Measurements from ENCODE around the gene MAP3K2.
"Not testable (repeated sequence)": the region's sequence is repeated elsewhere in the genome, so short reads cannot be mapped to it uniquely, and the experiment has no call there.

Gene MAP3K2

DNA sequence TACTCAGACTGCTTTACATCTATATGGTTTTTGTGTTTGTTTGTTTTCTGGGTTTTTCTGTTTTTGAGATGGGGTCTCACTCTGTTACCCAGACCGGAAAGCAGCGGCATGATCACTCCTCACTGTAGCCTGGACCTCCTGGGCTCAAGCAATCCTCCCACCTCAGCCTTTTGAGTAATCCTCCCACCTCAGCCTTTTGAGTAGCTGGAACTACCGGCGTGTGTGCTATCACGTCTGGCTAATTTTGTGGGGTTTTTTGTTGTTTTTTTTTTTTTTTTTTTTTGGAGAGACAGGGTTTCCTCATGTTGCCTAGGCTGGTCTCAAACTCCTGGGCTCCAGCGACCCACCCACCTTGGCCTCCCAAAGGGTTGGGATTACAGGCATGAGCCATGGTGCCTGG, 9.1 kb downstream of the MAP3K2 start:
- DNase-seq: no peak

DNA sequence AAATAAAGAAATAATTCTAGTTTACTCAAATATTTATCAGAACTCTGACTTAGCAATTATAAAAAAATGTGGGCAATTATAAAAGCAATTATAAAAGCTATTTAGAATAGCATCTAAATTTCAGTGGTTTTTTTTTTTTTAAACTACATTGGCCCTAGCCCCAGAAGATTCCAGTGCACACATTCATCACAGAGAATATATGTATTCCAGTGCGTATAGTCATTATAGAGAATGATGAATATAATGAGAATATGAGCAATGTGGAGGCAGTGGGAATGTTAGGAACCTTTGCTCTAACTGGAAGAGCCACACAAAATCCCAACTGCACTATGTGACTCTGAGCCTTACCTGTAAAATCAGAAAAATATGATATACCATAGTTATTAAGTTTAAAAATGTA, 10.5 kb downstream of the MAP3K2 start:
- DNase-seq: no peak

DNA sequence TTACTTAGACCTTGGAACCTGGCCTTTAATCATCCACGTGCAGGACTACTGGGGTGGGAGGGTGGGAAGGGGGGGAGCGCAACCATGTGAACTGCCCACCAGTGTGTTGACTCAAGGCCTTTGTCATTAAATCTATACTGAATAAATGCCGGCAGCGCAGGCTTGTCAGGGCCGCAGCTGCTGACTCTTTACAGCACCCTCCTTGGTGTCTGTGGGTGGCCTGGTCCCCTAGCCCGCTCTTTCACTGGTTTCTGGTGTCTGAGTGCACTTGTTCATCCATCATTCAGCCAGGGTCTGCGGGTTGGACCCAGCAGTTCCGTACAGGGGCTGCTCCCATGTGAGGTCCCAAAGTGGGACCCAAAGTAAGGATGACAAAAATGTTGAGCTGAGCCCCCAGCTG, 11.5 kb downstream of the MAP3K2 start:
- DNase-seq: no peak

DNA sequence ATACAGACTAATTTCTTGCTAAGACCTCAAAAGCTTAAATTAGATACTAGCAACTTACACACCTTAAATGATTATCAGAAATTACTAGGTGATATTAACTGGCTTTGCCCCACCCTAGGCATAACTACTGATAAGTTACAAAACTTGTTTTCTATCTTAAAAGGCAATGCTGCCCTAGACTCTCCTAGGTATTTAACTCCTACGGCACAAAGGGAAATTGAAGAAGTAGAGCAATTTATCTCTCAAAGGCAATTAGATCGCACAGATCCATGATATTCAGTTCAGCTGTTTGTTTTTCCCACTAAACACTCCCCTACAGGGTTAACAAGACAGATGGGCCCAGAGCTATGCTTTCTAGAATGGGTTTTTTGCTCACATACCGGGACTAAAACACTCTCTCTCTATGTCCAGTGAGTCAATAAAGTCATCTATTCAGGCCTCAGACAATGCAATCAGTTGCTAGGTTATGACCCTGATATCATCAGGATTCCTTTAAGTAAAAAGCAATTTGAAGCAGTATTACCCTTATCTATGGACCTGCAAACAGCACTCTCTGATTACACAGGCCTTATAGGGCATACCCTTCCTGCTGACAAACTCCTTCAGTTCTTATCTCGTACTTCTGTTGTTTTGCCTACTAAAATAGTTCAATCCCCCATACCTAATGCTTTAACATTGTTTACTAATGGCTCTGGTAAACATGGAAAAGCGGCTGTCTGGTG, 14.3 kb downstream of the MAP3K2 start:
- DNase-seq: no peak

DNA sequence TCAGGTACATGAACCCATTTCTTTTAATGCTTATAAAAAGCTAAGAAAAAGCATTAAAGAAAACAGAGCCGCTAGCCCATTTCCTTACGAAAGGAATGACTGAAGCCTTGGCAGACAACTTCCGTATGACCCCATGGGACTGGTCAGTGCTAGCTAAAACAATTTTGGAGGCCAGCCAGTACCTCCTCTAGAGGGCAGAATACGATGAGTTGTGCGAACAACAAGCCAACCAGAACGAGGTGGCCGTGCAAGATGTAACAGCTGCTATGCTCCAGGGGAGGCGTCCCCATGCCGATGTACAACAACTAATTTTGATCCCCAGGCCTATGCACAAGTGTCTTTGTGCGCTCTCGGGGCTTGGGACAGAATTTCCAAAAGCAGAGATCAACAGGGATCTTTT, 16.7 kb downstream of the MAP3K2 start:
- no peak for DNase-seq

DNA sequence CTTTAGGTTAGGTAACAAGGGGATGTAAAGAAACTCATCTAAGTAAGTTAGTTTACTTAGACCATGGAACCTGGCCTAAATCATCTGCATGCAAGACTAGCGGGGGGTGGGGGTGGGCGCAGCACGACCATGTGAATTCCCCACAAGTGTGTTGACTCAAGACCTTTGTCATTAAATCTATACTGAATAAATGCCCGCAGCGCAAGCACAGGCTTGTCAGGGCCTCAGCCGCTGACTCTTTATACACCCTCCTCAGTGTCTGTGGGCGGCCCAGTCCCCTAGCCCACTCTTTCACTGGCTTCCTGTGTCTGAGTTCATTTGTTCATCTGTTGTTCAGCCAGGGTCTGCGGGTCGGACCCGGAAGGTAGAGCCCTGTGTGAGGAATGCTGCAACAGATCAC, 17.8 kb downstream of the MAP3K2 start:
- no peak for DNase-seq

DNA sequence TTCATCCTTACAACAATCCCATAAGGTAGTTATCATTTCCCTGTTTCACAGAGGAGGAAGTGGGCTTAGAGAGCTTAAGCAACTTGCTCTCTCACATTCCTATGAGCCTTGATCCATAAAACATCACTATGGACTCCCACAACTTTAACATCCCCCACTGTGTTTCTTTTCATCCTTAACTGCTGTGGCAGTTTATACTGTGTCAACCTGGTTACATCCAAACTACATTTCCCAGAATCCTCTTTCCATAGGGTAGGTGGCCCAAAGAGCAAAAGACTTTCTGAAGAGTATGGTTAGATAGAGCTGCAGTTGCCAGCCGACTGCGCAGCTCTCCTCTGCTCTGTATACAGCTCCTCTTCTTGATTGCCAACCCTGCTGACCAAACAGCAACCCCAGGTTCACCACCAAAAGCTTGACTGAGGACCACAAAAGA, 22.5 kb downstream of the MAP3K2 start:
- DNase-seq: no peak

DNA sequence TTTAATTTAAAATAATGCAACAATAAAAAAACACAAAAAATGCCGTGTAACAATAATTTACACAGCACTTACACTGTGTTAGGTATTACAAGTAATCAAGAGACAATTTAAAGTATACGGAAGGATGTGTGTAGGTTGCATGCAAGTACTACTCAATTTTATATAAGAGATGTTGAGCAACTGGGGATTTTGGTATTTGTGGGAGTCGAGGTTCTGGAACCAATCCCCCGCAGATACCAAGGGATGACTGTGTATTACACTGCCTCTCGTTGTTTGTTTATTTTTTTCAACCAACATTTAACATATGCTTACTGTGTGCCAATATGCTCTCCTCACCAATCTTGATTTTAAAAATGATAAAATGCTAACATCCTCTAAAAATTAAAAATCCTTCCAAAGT, 24.8 kb downstream of the MAP3K2 start:
- DNase-seq: no peak

DNA sequence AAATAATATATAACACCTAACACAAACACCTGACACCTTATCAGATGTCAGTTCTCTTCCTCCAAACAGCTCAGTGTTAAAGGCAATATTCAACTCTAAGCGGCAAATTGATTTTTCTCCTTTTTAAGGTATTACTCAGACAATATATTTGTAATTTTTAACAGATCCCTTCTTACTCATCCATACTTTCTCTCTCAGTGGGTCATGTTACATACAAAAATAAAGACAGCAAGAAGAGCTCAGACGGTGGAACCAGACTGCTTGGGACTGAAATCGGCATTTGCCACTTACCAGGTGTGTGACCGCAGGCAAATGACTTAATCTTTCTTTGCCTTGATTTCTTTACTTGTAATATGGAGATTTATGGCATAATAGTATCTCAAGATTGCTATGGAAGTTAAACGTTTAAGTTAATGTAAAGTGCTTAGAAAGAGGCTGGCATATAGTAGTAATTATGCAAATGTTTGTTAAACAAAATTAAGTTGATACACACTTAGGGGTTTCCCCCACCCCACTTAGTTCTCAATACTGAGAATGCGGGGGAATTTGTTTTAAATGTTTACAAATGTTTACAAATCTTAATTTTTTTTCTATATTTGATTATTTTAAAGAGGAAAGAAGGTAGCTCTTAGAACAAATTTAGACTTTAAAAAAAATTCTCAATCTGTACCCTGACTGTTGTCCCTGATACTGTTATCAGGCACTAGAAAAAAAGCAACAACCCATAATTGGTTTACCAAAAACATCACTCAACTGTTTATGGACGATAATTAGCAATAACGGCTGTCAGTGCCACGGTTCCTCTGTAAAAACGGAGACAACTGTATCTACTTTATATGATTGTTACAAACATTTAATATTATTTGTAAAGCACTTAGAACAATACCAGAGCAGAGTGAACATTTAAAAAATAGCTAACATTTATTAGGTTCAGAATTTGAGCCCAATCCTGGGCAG, 25.6 kb downstream of the MAP3K2 start:
- DNase-seq: peak; percentile 29

DNA sequence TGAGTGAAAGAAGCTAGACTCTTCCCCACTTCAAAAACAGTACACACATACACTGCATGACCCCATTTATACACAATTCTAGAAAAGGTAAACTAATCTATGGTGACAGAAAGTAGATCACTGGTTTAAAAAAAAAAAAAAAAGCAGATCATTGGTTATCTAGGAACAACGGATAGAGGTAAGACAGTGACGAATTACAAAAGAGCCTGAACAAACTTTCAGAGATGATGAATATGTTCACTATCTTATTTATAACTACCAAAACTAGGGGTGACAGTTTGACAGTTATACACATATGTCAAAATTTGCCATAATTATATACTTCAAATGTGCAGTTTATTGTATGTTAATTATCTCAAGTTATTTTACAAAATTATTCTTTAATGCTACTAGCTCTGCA, 27.5 kb downstream of the MAP3K2 start:
- no peak for DNase-seq

DNA sequence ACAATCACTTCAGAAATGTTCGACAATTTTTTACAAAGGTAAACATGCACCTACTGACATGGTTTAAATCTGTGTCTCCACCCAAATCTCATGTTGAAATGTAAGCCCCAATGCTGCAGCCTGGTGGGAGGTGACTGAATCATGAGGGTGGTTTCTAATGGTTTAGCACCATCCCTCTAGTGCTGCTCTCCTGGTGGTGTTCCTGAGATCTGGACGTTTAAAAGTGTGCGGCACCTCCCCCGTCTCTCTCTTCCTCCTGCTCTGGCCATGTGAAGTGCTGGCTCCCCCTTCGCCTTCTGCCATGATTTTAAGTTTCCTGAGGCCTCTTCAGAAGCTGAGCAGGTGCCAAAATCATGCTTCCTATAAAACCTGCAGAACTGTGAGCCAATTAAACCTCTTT, 28.3 kb downstream of the MAP3K2 start:
- DNase-seq: no peak

DNA sequence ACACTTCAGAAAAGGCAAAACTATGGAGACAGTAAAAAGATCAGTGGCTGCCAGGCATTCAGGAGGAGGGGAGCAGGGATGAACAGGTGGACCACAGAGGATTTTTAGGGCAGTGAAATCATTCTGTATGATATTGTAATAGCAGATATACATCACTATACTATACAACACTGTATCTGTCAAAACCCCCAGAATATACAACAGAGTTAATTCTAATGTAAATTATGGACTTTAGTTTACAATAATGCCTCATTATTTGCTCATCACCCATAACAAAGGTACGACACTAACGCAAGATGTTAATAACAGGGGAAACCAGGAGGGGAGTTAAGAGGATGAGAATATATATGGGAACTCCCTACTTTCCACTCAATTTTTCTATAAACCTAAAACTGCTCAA, 28.8 kb downstream of the MAP3K2 start:
- no peak for DNase-seq

DNA sequence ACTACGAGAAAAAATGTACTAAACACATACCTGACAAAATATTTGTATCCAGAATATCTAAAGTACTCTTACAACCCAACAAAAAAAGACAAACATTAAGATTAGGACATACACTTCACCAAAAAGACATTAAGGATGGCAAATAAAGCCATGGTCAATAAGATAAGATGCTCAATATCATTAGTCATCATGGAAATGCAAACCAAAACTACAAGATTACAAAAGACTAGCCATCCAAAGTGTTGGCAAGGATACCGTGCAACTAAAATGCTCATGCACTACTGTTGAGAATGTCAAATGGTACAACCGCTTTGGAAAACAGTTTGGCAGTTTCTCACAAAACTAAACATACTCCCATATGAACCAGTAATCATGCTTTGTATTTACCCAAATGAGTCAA, 29.7 kb downstream of the MAP3K2 start:
- no peak for DNase-seq

DNA sequence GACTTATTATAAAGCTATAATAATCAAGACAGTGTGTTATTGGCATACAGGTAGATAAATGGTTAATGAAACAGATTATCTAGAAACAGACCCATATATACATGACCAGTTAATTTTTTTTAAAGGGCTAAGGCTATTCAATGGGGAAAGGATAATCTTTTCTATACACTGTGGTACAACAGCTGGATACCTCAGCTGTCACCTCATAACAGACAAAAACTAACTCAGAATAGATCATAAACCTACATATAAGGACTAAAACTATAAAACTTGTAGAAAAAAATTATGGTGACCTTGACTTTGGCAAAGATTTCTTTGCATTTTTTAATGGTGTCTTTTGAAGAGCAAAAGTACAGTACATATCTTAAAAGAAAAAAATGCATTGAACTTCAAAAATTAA, 30.2 kb downstream of the MAP3K2 start:
- DNase-seq: no peak

DNA sequence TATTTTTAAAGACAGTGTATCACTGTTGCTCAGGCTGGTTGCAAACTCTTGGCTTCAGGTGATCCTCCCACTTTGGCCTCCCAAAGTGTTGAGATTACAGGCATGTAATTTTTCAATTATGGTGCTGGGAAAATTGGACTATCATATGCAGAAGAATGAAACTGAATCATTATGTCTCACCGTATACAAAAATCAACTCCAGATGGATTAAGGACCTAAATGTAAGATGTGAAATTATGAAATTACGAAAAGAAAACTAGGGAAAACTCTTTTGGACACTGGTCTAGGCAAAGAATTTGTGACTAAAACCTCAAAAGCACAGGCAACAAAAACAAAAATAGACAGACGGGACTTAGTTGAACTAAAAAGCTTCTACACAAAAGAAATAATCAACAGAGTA, 31.2 kb downstream of the MAP3K2 start:
- no peak for DNase-seq

DNA sequence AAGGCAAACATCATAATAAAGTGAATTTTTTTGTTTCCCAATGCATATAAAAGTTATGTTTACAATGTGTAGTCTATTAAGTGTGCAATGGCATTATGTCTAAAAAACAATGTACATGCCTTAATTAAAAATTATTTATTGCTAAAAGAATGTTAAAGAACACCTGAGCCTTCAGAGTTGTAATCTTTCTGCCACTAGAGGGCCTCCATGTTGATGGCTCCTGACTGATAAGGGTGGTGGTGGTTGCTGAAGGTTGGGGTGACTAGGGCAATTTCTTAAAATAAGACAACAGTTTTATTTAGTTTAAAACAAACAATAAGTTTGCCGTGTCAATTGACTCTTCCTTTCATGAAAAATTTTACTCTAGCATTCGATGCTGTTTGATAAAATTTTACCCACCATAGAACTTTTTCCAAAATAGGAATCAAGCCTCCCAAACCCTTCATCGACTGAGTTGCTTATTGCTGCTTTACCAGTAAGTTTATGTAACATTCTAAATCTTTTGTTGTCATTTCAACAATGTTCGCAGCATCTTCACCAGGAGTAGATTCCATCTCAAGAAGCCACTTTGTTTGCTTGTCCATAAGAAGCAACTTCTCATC, 32.3 kb downstream of the MAP3K2 start:
- DNase-seq: peak; percentile 6

DNA sequence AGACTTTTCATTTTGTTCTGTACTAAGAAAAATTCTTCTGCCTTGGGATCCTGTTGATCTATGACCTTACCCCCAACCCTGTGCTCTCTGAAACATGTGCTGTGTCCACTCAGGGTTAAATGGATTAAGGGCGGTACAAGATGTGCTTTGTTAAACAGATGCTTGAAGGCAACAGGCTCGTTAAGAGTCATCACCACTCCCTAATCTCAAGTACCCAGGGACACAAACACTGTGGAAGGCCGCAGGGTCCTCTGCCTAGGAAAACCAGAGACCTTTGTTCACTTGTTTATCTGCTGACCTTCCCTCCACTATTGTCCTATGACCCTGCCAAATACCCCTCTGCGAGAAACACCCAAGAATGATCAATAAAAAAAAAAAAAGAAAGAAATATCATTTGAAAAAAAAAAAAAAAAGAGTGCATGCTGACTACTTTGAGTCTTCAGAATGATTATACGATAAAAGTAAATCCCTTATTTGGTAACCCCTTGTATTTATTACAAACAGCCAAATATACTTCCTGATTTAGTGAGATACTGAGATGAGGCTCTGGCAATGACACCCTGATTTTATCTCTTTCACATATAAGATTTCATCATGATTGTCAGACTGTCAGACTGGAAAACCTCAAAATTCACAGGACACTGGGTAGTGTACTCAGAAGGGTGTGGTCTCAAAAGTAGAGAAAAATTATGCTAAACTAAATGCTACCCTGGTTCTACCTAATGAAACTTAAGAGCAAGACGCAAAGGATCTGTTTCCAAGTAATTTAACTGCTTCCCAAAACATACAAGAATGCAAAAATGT, 33.7 kb downstream of the MAP3K2 start:
- not testable (repeated sequence) for DNase-seq

DNA sequence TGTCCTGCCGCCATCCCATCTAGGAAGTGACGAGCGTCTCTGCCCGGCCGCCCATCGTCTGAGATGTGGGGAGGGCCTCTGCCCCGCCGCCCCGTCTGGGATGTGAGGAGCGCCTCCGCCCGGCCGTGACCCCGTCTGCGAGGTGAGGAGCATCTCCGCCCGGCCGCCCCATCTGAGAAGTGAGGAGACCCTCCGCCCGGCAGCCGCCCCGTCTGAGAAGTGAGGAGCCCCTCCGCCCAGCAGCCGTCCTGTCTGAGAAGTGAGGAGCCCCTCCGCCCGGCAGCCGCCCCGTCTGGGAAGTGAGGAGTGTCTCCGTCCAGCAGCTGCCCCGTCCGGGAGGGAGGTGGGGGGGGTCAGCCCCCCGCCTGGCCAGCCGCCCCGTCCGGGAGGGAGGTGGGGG, 34.6 kb downstream of the MAP3K2 start:
- not testable (repeated sequence) for DNase-seq

DNA sequence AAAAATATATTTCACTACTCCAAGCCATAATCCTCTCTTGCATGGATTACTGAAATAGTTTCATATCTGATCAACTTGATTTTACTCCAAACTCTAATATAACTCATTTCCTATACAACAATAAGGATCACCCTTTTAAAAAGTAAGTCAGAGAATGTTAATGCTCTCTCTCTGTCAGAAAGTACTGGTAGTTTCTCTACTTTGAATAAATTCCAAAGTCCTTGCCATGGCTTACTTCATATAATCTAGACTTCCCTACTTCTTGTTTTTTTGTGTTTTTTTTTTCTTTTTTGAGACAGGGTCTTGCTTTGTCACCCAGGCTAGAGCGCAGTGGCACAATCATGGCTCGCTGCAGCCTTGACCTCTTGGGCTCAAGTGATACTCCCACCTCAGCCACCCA, 36.2 kb downstream of the MAP3K2 start:
- DNase-seq: no peak

DNA sequence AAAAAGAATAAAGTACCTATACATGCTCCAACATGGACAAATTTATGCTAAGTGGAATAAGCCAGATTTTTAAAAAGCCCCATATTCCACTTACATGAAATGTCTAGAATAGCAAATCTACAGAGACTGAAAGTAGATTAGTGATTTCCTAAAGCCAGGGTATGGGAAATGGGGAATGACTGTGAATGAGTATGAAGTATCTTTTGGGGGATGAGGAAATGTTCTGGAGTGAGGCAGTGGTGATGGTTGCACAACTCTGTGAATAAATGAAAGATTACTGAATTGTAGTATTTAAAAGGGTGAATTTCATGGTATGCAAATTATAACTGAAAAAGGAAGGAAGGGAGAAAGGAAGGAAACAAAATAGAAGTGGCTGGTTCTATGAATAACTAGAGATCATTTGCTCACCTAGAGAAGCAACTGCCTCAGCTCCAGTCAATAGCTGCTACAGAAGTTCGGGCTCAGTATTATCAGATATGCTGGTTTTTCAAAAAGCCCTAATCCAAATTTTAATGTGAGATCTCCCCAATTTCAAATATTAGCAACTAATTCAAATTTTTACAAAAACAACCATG, 39.3 kb downstream of the MAP3K2 start:
- no peak for DNase-seq

DNA sequence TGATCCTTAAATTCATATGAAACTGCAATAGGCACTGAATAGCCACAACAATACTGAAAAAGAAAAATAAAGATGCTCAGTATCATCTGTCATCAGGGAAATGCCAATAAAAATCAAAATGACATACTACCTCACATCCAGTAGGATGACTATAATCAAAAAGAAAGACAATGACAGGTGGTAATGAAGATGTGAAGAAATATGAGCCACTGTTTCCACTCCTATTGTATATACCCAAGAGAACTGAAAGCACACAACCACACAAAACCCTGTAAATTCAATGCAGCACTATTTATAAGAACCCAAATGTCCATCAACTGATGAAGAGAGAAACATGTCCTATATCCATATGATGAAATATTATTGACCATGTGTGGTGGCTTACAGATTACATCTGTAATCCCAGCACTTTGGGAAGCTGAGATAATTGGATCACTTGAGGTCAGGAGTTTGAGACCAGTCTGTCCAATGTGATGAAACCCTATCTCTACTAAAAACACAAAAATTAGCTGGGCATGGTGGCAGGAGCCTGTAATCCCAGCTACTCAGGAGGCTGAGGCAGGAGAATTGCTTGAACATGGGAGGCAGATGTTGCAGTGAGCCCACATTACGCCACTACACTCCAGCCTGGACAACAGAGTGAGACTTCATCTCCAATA, 39.9 kb downstream of the MAP3K2 start:
- no peak for DNase-seq

DNA sequence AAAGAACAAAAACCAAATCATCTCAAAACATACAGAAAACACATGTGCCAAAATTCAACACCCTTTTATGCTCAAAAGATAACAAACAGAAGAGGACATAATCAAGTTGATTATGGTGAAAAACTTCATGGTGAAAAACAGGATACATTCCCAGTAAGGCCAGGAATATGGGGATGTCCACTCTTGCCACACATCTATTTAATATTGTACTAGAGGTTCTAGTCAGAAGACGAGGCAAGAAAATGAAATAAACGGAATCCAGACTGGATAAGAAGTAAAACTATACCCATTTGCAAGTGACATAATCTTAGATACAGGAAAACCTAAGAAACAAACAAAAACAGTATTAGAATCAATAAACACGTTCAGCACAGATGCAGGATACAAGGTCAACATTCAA, 40.8 kb downstream of the MAP3K2 start:
- DNase-seq: no peak

All from NCI-H510A treated with DMSO at 0.1 percent for 48 hours (cell line).